HG02981 (cell line): ENCODE data around the gene CHRNA4.
"Not testable (repeated sequence)": the region's sequence is repeated elsewhere in the genome, so short reads cannot be mapped to it uniquely, and the experiment has no call there.

Experiments used
- ATAC-seq: cut with Tn5 transposase; IDR thresholded peaks from one replicate; pipeline ENCODE4 v1.9.1; 2021; ENCODE audit warnings: mild to moderate bottlenecking, moderate library complexity; ENCODE audit not compliant: unreplicated experiment

Gene CHRNA4

DNA sequence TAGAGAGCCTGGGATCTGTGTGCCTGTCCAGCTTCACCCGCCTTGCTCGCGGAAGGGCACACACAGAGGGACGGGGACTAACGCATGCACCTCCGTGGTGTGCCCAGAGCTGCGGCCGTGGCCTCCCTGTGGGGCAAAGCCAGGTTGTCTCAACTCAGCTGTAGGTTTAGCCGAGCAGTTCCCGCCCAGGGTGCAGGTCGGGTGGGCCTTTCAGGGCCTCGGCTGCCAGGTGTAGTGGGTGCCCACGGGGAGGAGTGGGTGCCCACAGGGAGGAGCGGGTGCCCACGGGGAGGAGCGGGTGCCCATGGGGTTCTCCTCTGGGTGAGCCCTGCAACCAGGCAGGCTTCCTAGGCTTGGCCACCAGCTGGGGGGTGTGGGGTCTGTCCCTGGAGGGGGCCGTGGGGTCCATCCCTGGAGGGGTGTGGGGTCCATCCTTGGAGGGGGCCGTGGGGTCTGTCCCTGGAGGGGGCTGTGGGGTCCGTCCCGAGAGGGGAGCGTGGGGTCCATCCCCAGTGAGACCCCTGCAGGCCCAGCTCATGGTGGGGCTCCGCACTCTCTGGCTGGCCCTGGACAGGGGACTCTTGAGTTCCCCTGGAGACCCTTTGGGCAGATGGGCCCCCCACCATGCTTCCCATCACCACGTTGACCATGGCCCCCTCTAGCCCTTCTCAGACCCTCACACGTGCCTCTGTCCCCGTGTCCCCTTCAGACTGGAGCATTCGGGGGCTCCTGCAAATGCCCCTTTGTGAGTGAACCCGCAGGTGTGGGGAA, 37.8 kb upstream of the CHRNA4 start:
- ATAC-seq: no peak

GRCh38 chr20:63397946-63398450, 36.8 kb upstream of the CHRNA4 start:
- ATAC-seq: no peak

- no peak for ATAC-seq
Observed at GRCh38 chr20:63397155-63397843, 36.1 kb upstream of the CHRNA4 start.

DNA sequence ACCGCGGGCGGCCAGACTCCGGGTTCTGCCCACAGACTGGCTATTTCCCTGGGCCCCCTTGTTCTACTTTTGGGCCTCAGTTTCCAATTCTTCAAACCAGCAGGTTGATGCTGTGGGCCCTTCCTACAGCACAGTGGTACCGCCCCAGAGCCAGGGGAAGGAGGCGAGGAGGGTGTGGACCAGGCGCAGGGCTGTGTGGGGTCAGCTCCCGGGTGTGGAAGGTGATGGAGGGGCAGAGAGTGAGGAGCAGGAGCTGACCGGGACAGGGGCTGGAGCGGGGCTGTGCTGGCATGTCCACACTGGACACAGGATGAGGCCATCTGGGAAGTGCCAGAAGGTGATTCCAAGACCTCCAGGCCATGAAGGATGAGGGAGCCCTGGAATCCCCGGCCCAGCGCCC, 35.2 kb upstream of the CHRNA4 start:
- no peak for ATAC-seq

- no peak for ATAC-seq
Observed at GRCh38 chr20:63395723-63396122, 34.6 kb upstream of the CHRNA4 start.

DNA sequence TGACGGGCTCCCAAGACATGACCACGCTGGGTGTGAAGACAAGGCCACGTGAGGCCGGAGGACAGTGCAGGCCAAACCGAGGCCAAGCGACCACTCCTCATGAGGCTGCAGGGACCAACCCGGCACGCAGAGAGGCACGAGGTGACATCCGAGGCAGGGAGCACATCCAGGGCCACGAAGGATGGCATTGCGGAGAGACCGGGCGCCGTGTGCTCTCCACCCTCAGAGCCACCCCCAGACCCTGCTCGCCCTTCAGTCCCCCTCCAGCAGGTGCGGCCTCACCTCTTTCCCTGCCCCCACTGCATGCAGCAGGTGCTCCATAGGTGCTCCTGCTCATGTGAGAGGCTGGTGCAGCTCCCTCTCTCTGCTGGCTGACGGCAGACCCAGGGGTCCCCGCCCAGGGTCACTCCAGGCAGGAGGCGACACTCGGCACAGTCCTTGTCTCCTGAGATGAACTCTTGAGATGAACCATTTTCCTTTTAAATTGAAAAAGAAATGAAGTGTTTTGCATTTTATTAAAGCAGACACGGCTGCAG, 33.8 kb upstream of the CHRNA4 start:
- ATAC-seq: no peak

DNA sequence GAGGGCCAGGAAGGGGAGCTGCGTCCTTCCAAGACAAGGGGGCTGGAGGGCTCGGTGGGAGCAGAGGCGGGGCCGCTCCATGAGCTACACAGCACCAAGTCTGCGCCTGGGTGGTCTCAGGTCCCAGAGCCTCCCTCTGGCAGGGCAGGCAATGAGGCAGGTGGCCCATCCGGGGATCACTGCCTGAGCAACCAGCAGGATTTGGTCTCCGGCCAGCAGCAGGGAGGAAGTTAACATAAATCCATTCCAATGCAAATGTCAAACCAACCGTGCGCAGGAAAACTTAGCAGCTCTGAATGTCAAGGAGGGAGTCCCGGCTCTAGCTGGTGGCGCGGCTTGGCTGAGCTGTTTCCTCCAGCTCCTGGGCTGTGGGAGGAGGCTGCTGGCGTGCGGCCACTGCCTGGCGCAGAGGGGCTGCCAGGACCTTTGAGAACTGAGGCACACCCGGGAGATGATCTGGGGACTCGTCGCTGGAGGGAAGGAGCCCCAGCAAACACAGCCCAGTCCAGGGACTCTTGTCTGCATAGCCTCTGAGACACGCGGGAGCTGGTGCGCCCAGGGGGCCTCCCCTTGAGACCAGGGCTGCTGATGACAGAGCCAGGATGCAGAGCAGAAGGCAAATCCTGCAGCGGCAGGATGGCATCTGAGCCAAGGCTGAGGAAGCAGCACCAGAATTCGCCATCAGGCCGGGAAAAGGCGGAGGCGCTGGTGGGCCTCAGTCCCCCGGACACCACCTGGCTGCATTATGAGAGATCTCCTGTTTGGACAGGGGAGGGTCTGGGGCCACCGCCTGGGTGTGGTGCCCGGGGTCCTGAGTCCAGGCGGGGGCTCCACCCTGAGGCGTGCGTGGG, 33.1 kb upstream of the CHRNA4 start:
- no peak for ATAC-seq

GRCh38 chr20:63393566-63393965, 32.4 kb upstream of the CHRNA4 start:
- ATAC-seq: no peak

DNA sequence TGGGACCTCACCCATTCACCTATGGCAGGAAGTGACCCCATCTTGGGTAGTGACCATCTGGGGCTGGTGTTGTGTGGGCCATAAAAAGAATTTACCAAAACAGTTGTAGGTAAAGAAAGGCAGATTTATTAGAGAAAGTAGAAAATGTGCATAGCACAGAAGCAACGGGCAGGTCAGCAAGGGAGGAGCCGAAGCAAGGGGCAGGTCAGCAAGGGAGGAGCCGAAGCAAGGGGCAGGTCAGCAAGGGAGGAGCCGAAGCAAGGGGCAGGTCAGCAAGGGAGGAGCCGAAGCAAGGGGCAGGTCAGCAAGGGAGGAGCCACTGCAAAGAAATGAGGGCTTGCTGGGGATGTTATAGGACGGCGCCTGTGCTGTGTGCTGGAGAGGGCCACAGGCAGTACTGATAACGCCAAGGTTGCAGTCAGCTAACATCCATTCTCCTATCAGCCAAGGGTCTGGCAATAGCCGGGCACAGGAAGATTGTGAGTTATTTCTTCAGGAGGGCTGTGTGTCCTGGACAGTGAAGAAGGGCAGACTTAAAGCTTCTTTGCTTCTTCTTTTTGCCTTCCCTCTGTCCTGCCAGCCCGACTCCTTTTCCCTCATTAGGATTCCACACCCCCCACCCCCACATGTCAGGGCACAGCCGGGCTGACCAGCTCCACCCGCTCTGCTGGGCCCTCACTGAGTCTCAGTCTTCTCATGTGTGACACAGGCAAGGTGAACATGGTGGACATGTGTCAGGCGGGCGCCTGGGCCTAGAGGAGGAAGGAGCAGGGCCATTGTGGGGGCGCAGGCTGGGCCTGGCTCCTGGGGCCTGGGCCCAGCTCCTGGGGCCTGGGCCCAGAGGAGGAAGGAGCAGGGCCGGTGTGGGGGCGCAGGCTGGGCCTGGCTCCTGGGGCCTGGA, 31.6 kb upstream of the CHRNA4 start:
- ATAC-seq: no peak

- no peak for ATAC-seq
Observed at GRCh38 chr20:63387917-63388316, 26.8 kb upstream of the CHRNA4 start.

GRCh38 chr20:63387393-63387792, 26.2 kb upstream of the CHRNA4 start:
- no peak for ATAC-seq

DNA sequence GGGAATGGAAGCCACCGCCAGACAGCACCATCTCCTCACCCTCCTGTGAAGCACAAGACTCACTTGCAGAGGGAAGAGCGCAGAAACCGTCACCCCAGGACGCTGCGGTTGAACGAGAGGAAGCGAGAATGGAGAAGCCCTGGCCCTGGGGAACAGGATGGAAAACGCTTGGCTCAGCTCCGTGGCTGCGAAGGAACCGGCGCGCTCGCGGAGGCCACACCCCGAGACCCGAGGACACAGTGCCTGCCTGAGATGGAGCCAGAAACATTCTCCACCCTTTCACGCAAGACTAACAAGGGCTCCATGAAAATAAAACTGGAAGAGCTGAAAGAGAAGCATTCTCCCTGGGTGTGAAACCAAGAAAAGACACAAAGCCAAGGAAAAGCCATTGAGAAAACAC, 25.3 kb upstream of the CHRNA4 start:
- no peak for ATAC-seq

DNA sequence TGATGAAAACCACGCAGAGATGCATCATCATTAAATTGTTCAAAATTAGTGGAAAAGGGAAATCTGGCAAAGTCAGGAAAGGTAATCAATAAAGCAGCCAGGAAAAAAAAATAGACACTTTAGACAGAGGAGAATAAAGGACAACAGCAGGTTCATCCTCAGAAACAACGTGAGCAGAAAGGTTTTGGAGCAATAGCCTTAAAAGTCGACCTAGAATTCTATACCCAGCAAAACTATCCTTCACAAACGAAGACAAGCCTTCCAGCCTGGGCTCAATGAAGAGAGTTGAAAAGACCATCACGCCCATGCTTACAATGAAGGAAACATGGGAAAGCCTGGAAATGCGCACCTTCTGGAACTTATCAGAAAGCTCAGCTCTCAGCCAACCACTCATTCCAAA, 24.7 kb upstream of the CHRNA4 start:
- ATAC-seq: no peak

GRCh38 chr20:63384336-63384735, 23.2 kb upstream of the CHRNA4 start:
- ATAC-seq: no peak

DNA sequence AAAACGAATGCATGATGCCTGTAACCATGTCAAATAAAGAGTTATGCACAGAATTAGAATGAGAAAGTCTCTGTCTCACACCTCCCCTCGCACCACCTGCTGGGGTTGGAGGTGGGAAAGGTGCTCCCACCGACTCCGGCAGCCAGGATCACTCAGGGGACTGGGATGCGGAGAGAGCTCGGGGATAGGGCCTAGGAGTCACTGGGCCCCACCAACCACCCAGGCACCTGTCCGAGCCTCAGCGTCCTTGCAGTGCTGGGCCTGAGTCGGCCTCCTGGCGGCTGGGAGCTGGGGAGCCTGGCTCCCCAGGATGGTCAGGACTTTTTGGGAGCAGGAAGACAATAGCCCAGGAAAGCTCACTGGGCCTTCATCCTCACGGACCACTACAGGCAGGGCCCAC, 22.4 kb upstream of the CHRNA4 start:
- ATAC-seq: no peak

- ATAC-seq: no peak
Observed at GRCh38 chr20:63382551-63383300, 21.6 kb upstream of the CHRNA4 start.

DNA sequence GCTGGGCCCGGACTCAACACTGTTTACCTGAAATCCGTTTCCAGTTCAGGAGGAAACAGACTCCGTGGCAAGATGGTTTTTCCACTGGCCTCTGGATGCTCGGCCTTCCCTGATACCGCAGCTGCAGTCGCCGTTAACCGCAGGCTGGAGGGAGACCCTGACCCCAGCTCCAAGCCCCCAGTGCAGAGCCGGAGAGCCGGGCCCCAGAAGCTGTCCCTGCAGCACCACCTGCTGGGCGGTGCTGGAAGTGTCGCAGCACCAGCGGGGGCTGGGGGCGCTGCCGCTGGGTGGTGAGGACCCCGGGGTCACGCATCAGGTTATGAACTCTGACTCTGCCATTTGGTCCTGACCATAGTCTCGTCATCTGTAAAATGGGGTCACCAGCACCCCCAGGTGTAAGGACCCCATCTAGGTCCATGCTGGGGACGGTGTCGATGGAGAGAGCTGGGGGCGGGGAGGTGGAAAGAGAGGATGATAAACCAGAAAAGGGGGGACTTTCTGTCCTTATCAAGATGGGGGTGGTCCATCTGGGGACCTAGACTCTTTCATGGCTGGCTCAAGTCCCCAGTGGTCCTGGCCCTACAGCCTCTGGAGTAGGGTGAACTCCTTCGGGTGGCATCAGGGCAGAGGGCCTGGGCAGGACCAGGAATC, 20.8 kb upstream of the CHRNA4 start:
- no peak for ATAC-seq

GRCh38 chr20:63380346-63380870, 19.3 kb upstream of the CHRNA4 start:
- no peak for ATAC-seq

DNA sequence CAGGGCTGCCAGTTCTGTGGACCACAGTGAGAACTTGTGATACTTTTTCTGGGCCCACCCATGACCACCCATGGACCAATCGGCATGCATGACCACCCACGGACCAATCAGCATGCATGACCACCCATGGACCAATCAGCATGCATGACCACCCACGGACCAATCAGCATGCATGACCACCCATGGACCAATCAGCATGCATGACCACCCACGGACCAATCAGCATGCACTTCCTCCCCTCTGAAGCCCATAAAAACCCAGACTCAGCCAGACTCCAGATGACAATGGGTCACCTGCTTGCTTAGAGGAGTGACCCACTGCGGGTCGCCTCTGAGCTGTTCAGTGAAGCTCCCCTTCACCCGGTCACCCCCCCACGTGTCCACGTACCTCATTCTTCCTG, 18.7 kb upstream of the CHRNA4 start:
- not testable (repeated sequence) for ATAC-seq
